ENCODE data around the gene TFAP2A.
A peak's percentile ranks its signal among the peaks of the same experiment; 100 is the strongest.

Gene TFAP2A

DNA sequence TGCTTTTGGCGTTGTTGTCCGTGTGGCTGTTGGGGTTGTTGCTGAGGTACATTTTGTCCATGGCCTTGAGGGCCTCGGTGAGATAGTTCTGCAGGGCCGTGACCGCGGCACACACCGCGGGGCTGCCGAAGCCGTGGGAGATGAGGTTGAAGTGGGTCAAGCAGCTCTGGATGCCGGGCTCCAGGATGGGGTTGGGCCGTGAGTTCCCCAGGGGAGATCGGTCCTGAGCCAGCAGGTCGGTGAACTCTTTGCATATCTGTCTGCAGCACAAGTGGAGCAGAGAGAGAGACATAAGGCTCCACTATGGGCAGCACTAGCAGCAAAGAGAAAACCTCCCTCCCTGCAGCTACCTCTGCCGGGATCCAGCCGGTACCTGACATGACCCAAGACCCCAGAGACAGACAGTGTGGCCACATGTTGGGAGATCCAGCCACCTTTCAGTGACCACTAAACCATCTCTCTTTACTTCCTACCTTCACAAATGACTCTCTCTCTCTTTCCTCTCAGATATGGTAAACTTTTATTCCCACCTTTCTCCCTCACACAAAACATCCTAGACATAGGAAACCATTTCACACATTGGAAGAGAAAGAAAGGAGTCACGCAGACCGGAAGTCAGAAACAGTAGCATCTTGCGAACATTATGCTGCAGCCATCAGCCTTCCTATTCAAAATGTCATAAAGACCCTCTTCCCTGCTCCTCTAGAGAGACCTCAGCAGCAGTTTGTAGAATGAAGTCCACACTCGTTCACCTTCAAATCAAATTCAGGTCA, 16.2 kb downstream of the TFAP2A start:
- no peak for DNase-seq

GRCh38 chr6:10397756-10398445, 17.0 kb downstream of the TFAP2A start:
- no peak for DNase-seq

GRCh38 chr6:10396785-10397184, 18.1 kb downstream of the TFAP2A start:
- no peak for DNase-seq

- DNase-seq = no peak
These were observed 18.9 kb downstream of the TFAP2A start for GRCh38 chr6:10395704-10396546.

- DNase-seq = no peak
These were observed 19.6 kb downstream of the TFAP2A start for GRCh38 chr6:10395171-10395703.

DNA sequence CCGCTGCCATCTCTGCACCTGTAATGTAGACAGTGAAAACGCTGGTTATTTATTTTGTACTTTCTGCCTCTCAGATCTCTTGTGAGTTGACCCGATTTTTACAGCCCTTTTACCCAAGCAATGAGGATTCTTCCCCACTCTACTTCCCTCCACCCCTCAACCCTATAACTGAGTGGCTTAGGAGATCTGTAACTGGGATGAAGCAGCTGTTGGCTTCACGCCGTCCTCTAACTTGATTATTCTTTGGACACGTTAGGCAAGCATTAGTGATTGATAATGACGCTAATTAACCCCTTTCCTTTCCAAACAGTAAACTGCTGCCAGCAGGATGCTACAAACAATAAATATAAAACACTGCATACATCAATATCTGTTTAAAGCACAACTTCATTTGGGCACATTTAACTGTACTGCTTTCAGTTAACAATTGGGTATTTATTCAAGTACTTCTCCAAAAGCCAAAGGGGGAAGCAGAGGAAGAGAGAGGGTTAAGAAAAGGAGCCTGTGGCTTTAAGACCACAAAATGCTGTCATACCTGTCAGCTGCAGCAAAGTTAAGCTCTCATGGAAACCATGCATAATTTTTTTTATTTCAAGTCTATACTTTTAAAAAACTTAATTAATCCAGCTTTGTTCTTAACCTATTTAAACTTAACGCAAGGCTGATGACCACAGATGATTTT, 21.2 kb downstream of the TFAP2A start:
- peak; percentile 63 for DNase-seq

DNA sequence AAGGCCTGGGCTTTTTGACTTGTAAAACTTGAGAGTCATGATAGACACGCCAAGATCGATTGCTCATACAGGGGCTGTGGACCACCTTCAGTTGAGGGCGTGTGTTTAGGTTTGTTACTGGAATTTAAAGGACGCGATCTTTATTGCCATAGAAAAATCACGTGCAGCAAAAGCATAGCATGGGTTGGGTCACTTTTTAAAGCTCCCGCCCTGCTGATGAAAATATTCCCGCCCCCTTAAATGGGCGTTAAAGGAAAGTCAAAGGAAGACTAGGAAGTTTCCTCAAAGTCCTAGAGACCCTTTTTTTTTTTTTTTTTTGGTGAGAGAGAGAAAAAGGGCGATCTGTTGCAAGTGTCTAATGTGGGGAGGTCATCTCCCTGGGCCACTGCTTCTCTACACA, 23.1 kb downstream of the TFAP2A start:
- no peak for DNase-seq

- no peak for DNase-seq
These were observed 23.6 kb downstream of the TFAP2A start for GRCh38 chr6:10391299-10391630.

- no peak for DNase-seq
These were observed 24.2 kb downstream of the TFAP2A start for GRCh38 chr6:10390495-10391298.

DNA sequence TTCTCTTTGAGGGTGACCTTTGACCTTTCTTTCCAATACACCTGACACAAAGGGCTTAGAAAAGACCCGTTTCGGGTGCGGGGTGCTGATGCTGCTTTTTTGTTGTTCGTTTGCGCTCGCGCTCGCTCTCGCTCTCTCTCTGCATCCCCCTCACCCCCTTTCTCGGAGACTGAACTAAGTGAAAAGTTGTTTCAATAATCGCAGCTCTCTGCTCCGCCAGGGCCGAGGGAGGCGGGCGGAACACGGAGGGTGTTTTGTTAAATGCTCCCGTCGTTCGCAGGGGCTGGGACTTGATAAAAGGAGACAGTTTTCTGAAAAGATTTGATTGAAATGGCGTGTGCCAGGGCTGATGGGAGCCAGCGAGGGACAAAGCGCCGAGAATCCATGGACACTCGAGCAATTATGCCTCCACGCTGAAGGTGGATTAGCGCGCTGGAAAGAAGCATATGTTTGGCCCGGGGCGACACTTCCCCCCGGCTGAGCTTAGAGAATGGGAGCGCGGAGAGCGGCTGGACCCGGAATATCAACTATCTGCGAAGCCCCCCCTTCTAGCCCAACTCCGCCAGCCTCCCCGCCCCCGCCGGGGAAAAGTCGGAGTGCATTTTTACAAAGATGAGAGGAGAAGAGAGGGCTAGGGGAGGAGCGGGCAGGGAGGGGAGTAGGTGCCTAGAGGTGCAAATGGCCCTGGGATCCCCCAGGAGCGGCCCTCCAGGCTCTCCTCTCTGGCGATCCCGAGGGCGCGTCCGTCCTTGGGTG, 25.0 kb downstream of the TFAP2A start:
- no peak for DNase-seq

DNA sequence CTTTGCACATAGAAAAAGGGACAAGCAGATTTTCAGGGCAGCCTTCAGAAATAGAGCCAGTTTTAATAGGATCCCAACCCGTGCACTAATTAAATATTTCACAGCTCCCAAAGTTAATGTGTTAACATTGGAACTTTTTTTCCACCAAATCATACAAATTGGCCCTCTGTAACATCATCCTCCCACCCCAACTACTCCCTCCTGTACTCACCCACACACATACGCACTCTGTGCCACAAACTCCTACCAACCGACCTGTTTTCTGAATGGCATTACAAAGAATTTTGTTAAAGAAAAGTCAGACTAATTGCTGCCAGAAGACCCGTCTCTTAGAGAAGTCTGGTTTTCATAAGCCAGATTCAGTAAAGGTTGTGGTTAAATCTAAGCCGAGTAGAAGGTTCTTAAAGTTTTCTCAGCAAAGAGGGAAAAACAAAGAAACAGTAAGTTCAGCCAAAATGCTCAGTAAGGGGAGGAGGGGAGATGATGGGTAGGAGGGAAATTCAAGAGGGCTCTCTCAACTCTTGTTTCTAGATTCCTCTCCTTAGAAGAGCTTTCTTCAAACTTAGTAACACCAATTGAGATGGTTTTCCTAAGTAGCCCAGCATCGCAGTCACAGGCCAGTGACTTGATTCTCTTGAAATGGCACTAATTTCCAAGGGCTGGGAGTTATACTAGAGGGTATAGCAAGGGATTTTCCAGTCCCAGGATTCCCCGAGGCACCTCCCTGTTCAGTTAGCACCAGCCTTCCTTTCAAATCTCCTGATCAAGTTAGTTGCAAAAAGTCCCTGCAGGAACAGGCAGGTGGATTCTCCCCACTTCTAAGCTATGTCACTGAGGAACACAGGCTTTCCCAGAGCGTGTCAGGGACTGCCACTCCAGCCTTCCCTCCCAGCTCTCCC, 27.9 kb downstream of the TFAP2A start:
- DNase-seq = no peak

- no peak for DNase-seq
These were observed 28.7 kb downstream of the TFAP2A start for GRCh38 chr6:10386220-10386619.

DNA sequence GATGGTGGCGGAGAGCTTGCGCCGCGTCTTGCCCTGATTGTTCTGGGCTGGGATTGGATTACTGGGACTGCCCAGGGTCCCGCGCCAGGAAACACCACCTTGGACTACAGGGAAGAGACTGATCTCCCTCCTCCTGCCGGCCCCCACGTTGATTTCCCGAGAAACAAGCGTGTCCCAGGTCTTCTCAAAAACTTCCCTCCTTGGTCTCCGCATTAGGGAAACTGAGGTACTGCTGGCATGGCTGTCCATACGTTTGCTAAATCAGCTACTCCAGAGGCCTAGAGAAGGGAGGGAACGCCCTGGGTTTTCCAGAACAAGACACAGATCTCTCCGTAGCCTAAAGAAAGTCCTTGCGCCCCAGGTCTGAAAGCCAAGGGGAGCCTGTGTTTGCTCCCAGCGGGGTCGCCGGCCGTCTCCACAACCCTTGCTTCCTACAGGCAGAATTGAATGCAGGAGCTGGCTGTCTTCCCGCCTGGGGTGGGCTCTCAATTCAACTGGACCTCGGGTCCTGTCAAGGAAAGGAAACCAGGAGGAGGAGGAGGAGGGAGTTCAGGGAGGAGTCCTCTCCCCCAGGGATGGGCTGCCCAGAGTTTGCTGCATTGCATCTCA, 29.2 kb downstream of the TFAP2A start:
- DNase-seq = no peak

DNA sequence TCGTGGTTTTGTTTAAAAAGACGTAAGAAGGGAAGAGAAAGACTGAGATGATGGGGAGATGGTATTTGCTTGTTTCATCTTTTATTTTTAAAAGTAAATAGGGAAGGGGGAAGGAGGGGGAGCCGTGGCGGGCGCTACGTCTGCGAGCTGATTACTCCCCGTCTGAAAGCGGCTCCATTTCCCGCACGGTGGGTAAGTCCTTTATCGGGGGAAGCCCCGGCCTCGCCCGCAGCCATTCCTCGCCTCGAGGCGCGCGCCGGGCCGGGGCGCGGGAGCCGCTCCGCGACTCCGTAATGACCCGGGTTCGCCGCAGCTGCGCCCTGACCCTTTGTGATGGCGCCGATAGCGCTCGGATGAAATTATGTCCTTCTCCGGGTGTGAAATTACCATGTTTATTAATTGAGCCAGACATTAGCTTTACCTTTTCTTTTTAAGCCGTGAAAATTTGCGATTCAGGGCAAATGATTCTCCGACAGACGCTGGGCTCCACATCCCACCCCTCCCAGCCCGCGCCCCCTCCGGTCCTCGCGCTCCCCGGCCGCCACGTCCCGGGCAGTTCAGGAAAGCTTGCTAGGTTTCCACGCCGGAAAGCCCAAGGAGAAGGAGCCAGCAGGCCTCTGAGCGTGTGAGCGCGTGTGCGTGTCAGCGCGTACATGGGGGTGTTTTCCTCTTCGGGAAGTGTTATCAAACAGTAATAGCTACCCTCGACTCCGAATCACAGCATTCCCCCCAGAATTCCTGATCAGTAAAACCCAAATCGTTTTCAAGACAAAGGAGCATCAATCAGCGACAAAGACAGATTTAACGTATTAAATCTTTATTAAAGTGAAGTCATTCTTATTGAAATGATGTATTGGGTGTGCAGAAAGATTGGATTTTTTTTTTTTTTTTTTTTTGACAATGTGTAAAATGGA, 30.0 kb downstream of the TFAP2A start:
- no peak for DNase-seq

DNA sequence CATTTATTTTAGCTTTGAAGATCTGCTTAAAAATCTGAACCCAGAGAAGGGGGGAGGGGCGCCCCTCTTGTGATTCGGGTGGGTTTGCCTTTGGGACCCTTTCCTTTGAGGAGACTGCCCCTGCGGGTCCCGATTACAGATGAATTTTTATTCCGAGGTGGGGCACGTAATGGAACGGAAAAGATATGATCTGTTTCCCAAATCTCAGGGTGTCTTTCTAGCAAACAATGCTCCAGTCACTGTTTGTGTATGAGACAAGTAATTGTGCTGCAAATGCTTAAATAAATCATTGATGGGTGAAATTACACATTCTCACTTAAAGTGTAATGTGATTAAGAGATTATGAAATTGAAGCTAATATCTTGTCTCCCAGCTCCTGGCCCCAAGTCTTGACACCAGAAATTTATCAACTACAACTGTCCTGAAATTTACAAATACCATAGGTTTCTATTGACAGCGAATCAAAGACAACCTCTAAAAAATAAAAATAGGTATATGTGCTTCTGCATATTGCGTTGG, 30.7 kb downstream of the TFAP2A start:
- DNase-seq = no peak

DNA sequence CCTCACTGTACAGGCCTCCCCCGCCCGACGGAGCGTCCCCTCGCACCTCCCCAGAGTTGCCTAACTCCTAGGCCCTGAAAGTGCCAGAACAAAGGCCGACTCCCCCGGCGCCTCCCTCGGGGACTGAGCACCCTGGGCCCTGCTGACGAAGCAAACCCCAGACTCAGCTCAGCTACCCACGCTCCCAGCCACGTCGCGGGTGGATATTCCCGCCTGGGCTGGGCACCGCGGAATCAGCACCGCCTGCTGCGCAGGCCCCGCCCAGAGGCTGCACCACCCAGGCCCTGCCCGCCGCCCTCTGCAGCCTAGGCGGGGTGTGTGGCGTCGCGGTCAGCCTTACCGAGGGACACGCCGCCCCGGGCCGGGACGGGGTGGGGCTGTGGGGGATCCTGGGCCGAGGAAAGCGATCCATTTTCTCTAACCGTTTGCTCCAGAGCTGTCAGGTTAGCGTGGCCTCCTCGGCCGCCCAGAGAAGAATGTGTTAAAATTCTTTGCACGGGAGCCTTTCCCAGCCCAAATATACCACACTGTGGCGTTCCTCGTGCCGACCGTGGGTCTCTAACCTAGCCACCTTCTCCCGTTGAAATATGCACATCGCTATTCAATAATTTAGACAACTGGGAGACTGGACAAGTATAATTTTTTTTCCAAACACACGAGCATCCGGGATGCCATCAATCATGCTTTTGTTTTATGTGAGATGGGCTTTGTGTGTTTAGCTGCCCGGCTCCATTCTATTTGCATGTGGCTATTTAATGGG, 31.4 kb downstream of the TFAP2A start:
- no peak for DNase-seq

GRCh38 chr6:10382728-10383330, 32.0 kb downstream of the TFAP2A start:
- DNase-seq = no peak

All from MV-4-11 (cell line).